ENCODE measurements around the gene ADORA1.

DNA sequence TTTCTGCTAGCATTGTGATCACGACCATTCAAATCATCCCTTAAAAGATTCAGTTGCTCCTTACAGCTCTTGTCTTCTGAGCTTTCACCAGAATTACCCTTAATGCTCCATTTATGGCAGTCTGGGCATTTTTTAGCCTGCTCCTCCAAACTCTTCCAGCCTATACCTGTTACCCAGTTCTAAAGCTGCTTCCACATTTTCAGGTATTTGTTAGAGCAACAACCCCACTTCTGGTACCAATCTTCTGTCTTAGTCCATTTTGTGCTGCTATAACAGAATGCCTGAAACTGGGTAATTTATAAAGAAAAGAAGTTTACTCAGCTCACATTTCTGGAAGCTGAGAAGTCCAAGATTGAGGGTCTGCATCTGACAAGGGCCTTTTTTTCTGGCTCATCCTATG lies 30.9 kb downstream of the ADORA1 start:
- TF ChIP-seq CTCF (IDR thresholded peaks at IDR 0.05) (no peak), POLR2A (IDR thresholded peaks at IDR 0.05) (no peak)

All from Peyer's patch (tissue), 4 donors.